K562 (cell line): Measurements from ENCODE around the gene PPP1R14D. TPM values are rescaled to one million over a fixed set of nuclear protein-coding genes. Genes with fewer than 3 reads are reported as not detected.

Experiments used
- ADNP ChIP-seq: fragments of 200-800 bp; sonication (Bioruptor generic); IDR thresholded peaks from 2 replicates; pipeline ENCODE4 v1.6.1; 2016; ENCODE audit warnings: missing genetic modification characterization, missing compliant biosample characterization
- DACH1 ChIP-seq: fragments of 450-650 bp; IDR thresholded peaks from 2 replicates; pipeline ENCODE4 v1.6.1; 2018; ENCODE audit not compliant: partially characterized antibody
- EGR1 ChIP-seq: fragments of 450-650 bp; conservative IDR thresholded peaks from 2 replicates; pipeline ENCODE4 v1.6.1; 2017; ENCODE audit warnings: mild to moderate bottlenecking
- ELF1 ChIP-seq: fragments of 200-800 bp; sonication (Bioruptor generic); IDR thresholded peaks from 2 replicates; pipeline ENCODE4 v1.6.1; 2016; ENCODE audit warnings: missing genetic modification characterization, missing compliant biosample characterization
- FOXA3 ChIP-seq, 2 experiments: fragments of 450-650 bp in 1 of 2; sonication (generic) in 1 of 2; formaldehyde crosslinking; IDR thresholded peaks in 1 of 2; conservative IDR thresholded peaks in 1 of 2; 2 replicates each; pipeline versions ENCODE4 v1.4.0 to v1.8.0; 2020 to 2022; ENCODE audit warnings: mild to moderate bottlenecking in 2 of 2, missing genetic modification reagents in 1 of 2
- HNRNPLL ChIP-seq: fragments of 200-400 bp; formaldehyde crosslinking; IDR thresholded peaks from 2 replicates; pipeline ENCODE4 v1.6.1; 2017; ENCODE audit warnings: low read length, low read depth, mild to moderate bottlenecking; ENCODE audit not compliant: poor library complexity, severe bottlenecking
- MCM2 ChIP-seq: fragments of 450-650 bp; IDR thresholded peaks from 2 replicates; pipeline ENCODE4 v1.6.1; 2017; ENCODE audit warnings: low read depth, mild to moderate bottlenecking
- MCM5 ChIP-seq: fragments of 450-650 bp; IDR thresholded peaks from 2 replicates; pipeline ENCODE4 v1.6.1; 2016; ENCODE audit warnings: low read depth
- MTA2 ChIP-seq: fragments of 450-650 bp; IDR thresholded peaks from 2 replicates; pipeline ENCODE4 v1.6.1; 2016; ENCODE audit warnings: low read depth
- PBX2 ChIP-seq, 2 experiments: IDR thresholded peaks in 1 of 2; conservative IDR thresholded peaks in 1 of 2; 2 replicates each; pipeline ENCODE4 v1.6.1; 2016; ENCODE audit warnings: low read depth in 2 of 2, mild to moderate bottlenecking in 1 of 2, missing compliant biosample characterization in 1 of 2, missing genetic modification characterization in 1 of 2, moderate library complexity in 1 of 2
- PHF21A ChIP-seq: fragments of 450-650 bp; IDR thresholded peaks from 2 replicates; pipeline ENCODE4 v1.6.1; 2017; ENCODE audit warnings: low read depth, borderline replicate concordance
- SPI1 ChIP-seq: IDR thresholded peaks from 2 replicates; pipeline ENCODE4 v1.6.1; 2011; ENCODE audit warnings: low read depth, low read length, control low read depth, borderline replicate concordance
- TARDBP ChIP-seq: fragments of 450-650 bp; IDR thresholded peaks from 2 replicates; pipeline ENCODE4 v1.6.1; 2016
- TGIF2 ChIP-seq: sonication (generic); formaldehyde crosslinking; IDR thresholded peaks from 2 replicates; pipeline ENCODE4 v1.8.1; 2022; ENCODE audit warnings: mild to moderate bottlenecking, missing genetic modification reagents, moderate library complexity
- ZBTB12 ChIP-seq: fragments of 250-450 bp; sonication (Bioruptor Pico); IDR thresholded peaks from 2 replicates; pipeline ENCODE4 v1.4.0; 2020
- ZKSCAN8 ChIP-seq: fragments of 200-800 bp; sonication (Bioruptor generic); IDR thresholded peaks from 2 replicates; pipeline ENCODE4 v1.6.1; 2016; ENCODE audit warnings: missing genetic modification characterization, missing compliant biosample characterization
- ZNF197 ChIP-seq: fragments of 200-800 bp; sonication (Bioruptor generic); IDR thresholded peaks from 2 replicates; pipeline ENCODE4 v1.6.1; 2016; ENCODE audit warnings: low read depth, missing genetic modification characterization, missing compliant biosample characterization
- polyA plus RNA-seq, 8 experiments: library from polyadenylated mRNA; depleted of rRNA in 4 of 8; stranded (reverse) in 5 of 8; unstranded in 3 of 8; fragments of >200 nt; fragmentation: Nextera tagmentation in 2 of 8; fragmentation: Illumina TruSeq in 1 of 8; extraction: Ambion mirVana in 2 of 8; extraction: Trizol in 1 of 8; gene quantifications; 2 replicates each; pipeline versions ENCODE4 v1.2.1 to v1.2.3, GENCODE V29; 2011 to 2014; ENCODE audit warnings: inconsistent platforms in 1 of 8, missing spikeins in 1 of 8
- total RNA-seq, 7 experiments: library from RNA; depleted of rRNA in 6 of 7; stranded (reverse); fragments of >200 nt in 6 of 7; fragmentation: Illumina TruSeq in 2 of 7; extraction: Trizol in 2 of 7; gene quantifications; 2 replicates each; pipeline versions ENCODE4 v1.2.1 to v1.2.3, GENCODE V29; 2011 to 2021; ENCODE audit warnings: low replicate concordance in 1 of 7
- TF ChIP-seq, protein P1 (sequence below): sonication (generic); formaldehyde crosslinking; IDR thresholded peaks from 2 replicates; pipeline ENCODE4 v1.8.0; 2022; ENCODE audit warnings: mild to moderate bottlenecking, missing genetic modification reagents

Gene PPP1R14D
- total and polyA plus RNA-seq, 9 of the 15 experiments (the other 6 are each of a cell fraction or from before 2014, with no cell fraction given): 0.11 to 0.18 TPM; not detected in 7

DNA sequence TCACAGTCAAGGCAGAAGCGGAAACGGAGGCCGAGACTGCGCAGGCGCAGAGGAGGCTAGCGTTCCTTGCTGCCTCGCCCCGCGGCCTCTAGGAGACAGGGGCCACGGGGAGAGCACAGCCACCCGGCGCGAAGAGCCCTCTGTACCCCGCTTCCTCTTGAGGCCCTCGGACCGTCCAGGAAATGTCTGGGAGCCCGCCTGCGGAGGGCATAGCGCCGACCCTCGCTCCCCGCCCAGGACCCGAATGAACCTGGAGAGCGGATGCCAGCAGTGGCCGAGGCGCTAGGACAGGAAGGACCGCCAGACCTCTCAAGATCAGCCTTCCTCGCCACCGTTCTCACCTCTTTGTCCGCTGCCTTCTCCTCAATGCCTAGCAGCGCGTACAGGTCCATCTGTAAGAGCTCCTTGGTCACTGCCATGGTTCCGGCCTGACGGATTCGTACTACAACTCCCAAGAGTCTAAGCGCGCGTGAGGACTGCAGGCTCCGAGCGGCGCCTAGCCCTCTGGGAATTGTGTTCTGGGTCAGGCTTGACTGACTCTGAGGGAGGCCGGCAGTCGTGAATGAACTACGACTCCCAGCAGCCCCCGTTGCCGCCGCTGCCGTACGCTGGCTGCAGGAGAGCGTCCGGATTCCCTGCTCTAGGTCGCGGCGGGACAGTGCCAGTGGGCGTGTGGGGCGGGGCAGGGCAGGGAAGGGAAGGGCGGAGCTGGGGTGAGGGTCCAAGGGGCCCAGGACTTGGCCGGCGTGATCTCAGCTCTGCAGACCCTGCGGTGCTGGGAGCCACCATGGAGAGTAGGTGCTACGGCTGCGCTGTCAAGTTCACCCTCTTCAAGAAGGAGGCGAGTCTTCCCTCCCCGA lies 21.2 kb downstream of the PPP1R14D start, which contains the start of the genes DNAJC17 and ZFYVE19 (continued):
- TF ChIP-seq PBX2 (CRISPR knock-in tag; IDR thresholded peaks at IDR 0.05; ENCODE audit: low read depth): no peak
- no peak for TF ChIP-seq PBX2 (tag; conservative IDR thresholded peaks at IDR 0.05; ENCODE audit: low read depth)
- TF ChIP-seq TGIF2: no peak
- no peak for TF ChIP-seq MCM5
- no peak for TF ChIP-seq PHF21A
- TF ChIP-seq MTA2: no peak
- TF ChIP-seq ZKSCAN8: no peak
- no peak for TF ChIP-seq TARDBP
- TF ChIP-seq FOXA3 (CRISPR knock-in tag; conservative IDR thresholded peaks at IDR 0.05 in 1 of 2, IDR thresholded peaks at IDR 0.05 in 1 of 2): peak in 1 of 2 experiments; percentile 34; a peak in 1 of 4 replicates
- no peak for TF ChIP-seq ADNP (tag)
- TF ChIP-seq ZNF197 (CRISPR knock-in tag): no peak
- TF ChIP-seq EGR1: peak; percentile 78
- no peak for TF ChIP-seq DACH1
- no peak for TF ChIP-seq SPI1
- TF ChIP-seq MCM2: no peak
- peak; percentile 75 for TF ChIP-seq HNRNPLL
- peak; percentile 77; the same call in 1 of the 2 replicates for TF ChIP-seq ELF1 (tag)
- TF ChIP-seq ZBTB12 (CRISPR knock-in tag): 0 out of 2 replicates have a peak, but pooled peaks have one; percentile 35
- TF ChIP-seq, protein P1, sequence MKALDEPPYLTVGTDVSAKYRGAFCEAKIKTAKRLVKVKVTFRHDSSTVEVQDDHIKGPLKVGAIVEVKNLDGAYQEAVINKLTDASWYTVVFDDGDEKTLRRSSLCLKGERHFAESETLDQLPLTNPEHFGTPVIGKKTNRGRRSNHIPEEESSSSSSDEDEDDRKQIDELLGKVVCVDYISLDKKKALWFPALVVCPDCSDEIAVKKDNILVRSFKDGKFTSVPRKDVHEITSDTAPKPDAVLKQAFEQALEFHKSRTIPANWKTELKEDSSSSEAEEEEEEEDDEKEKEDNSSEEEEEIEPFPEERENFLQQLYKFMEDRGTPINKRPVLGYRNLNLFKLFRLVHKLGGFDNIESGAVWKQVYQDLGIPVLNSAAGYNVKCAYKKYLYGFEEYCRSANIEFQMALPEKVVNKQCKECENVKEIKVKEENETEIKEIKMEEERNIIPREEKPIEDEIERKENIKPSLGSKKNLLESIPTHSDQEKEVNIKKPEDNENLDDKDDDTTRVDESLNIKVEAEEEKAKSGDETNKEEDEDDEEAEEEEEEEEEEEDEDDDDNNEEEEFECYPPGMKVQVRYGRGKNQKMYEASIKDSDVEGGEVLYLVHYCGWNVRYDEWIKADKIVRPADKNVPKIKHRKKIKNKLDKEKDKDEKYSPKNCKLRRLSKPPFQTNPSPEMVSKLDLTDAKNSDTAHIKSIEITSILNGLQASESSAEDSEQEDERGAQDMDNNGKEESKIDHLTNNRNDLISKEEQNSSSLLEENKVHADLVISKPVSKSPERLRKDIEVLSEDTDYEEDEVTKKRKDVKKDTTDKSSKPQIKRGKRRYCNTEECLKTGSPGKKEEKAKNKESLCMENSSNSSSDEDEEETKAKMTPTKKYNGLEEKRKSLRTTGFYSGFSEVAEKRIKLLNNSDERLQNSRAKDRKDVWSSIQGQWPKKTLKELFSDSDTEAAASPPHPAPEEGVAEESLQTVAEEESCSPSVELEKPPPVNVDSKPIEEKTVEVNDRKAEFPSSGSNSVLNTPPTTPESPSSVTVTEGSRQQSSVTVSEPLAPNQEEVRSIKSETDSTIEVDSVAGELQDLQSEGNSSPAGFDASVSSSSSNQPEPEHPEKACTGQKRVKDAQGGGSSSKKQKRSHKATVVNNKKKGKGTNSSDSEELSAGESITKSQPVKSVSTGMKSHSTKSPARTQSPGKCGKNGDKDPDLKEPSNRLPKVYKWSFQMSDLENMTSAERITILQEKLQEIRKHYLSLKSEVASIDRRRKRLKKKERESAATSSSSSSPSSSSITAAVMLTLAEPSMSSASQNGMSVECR (CRISPR knock-in tag): peak; percentile 76; the same call in 1 of the 2 replicates
